MM.1S (cell line): ENCODE data around the gene FNDC11.

Experiments
- DNase-seq: peaks from one replicate; pipeline ENCODE4 v3.0.0-alpha.2; 2015
- H2AFZ ChIP-seq: fragments of 300-600 bp; sonication (generic); 2 replicates; pipeline ENCODE4 v1.6.0; 2016; ENCODE audit warnings: antibody characterized with exemption, low read length
- H3F3A ChIP-seq: fragments of 300-600 bp; sonication (generic); 2 replicates; pipeline ENCODE4 v1.6.1; 2016; ENCODE audit warnings: mild to moderate bottlenecking, antibody characterized with exemption, low read length, moderate library complexity, mixed read lengths; ENCODE audit not compliant: insufficient read depth
- H3K27ac ChIP-seq: fragments of 300-600 bp; sonication (generic); 2 replicates; pipeline ENCODE4 v1.5.1; 2016; ENCODE audit warnings: mild to moderate bottlenecking, low read length
- H3K27me3 ChIP-seq: fragments of 300-600 bp; sonication (generic); replicated peaks from 2 replicates; pipeline ENCODE4 v1.6.0; 2016; ENCODE audit warnings: low read length; ENCODE audit not compliant: insufficient read depth
- H3K36me3 ChIP-seq: fragments of 300-600 bp; sonication (generic); replicated peaks from 2 replicates; pipeline ENCODE4 v1.6.1; 2016; ENCODE audit warnings: mild to moderate bottlenecking, low read length, mixed read lengths; ENCODE audit not compliant: insufficient read depth
- H3K4me1 ChIP-seq: fragments of 300-600 bp; sonication (generic); 2 replicates; pipeline ENCODE4 v1.6.1; 2016; ENCODE audit warnings: low read length, mixed read lengths
- H3K4me2 ChIP-seq: fragments of 300-600 bp; sonication (generic); 2 replicates; pipeline ENCODE4 v1.6.0; 2016; ENCODE audit warnings: low read depth, low read length
- H3K4me3 ChIP-seq: fragments of 300-600 bp; sonication (generic); 2 replicates; pipeline ENCODE4 v1.5.1; 2016; ENCODE audit warnings: low read length, mixed read lengths
- H3K79me2 ChIP-seq: fragments of 300-600 bp; sonication (generic); 2 replicates; pipeline ENCODE4 v1.6.1; 2016; ENCODE audit warnings: mixed run types, low read length, mixed read lengths
- H3K9ac ChIP-seq: fragments of 300-600 bp; sonication (generic); 2 replicates; pipeline ENCODE4 v1.6.1; 2016; ENCODE audit warnings: low read length, mixed read lengths
- H3K9me2 ChIP-seq: fragments of 300-600 bp; sonication (generic); replicated peaks from 2 replicates; pipeline ENCODE4 v1.6.1; 2016; ENCODE audit warnings: mild to moderate bottlenecking, low read length, mixed read lengths; ENCODE audit not compliant: insufficient read depth
- H3K9me3 ChIP-seq: fragments of 300-600 bp; sonication (generic); replicated peaks from 2 replicates; pipeline ENCODE4 v1.6.1; 2016; ENCODE audit warnings: mild to moderate bottlenecking, low read length, mixed read lengths; ENCODE audit not compliant: insufficient read depth
- H4K20me1 ChIP-seq: fragments of 300-600 bp; sonication (generic); 2 replicates; pipeline ENCODE4 v1.6.1; 2016; ENCODE audit warnings: mild to moderate bottlenecking, low read length, moderate library complexity, mixed read lengths; ENCODE audit not compliant: insufficient read depth
- EZH2 ChIP-seq: fragments of 300-600 bp; sonication (generic); optimal IDR thresholded peaks from 2 replicates; pipeline ENCODE3; 2017; ENCODE audit warnings: low read depth, mild to moderate bottlenecking, antibody characterized with exemption, low read length, mixed read lengths
- EZH2phosphoT487 ChIP-seq: fragments of 300-600 bp; sonication (generic); IDR thresholded peaks from 2 replicates; pipeline ENCODE4 v1.6.1; 2018; ENCODE audit warnings: antibody characterized with exemption, low read length
- TF ChIP-seq, protein P1 (sequence below): fragments of 300-600 bp; sonication (generic); IDR thresholded peaks from 2 replicates; pipeline ENCODE4 v1.5.1; 2016; ENCODE audit warnings: antibody characterized with exemption, low read length, mixed read lengths

Gene FNDC11

DNA sequence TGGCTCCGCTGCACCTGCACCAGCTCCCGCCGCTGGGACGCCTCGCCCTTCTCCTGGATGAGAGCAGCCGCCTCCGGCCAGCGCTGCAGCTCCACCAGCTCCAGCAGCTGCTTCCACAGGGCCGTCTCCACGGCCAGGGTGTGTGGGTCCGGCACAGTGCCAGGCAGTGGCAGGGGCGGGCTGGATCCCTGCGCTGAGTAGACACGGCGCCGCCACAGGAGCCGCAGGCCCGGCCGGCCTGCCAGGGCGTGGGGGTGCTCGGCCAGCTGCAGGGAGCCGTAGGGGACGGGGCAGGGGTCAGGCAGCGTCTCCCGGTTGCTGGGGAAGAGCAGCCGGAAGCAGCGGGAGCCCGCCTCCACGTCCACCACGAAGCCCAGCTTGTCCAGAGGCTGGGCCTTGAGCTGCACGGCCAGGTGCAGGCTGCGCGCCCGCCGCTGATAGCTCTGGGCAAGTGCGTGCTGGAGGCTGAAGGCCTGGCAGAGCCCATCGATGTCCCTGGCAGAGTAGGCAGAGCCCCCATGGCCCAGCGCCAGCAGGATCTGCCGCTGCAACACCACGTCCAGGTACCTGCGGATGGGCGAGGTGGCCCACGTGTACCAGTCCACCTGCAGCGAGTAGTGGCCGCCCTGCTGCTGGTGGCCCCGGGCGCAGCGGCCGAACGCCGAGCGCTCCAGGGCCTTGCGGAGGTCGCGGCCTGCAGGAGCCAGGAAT, 9.4 kb downstream of the FNDC11 start:
- no peaks in the 10 kb centered on the region for H3K9me3 ChIP-seq
- H3K27me3 ChIP-seq: no peaks in the 10 kb centered on the region
- TF ChIP-seq, protein P1, sequence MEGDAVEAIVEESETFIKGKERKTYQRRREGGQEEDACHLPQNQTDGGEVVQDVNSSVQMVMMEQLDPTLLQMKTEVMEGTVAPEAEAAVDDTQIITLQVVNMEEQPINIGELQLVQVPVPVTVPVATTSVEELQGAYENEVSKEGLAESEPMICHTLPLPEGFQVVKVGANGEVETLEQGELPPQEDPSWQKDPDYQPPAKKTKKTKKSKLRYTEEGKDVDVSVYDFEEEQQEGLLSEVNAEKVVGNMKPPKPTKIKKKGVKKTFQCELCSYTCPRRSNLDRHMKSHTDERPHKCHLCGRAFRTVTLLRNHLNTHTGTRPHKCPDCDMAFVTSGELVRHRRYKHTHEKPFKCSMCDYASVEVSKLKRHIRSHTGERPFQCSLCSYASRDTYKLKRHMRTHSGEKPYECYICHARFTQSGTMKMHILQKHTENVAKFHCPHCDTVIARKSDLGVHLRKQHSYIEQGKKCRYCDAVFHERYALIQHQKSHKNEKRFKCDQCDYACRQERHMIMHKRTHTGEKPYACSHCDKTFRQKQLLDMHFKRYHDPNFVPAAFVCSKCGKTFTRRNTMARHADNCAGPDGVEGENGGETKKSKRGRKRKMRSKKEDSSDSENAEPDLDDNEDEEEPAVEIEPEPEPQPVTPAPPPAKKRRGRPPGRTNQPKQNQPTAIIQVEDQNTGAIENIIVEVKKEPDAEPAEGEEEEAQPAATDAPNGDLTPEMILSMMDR: no peak
- no peak overlapping the region for H3K27ac ChIP-seq
- peaks cover 12% of the 10 kb centered on the region for H3K4me1 ChIP-seq
- H3K9me2 ChIP-seq: no peaks in the 10 kb centered on the region
- H3K9ac ChIP-seq: no peak overlapping the region
- H3K79me2 ChIP-seq: no peaks in the 10 kb centered on the region
- no peak overlapping the region for H3K4me3 ChIP-seq
- H4K20me1 ChIP-seq: no peaks in the 10 kb centered on the region
- peaks cover 5% of the 10 kb centered on the region for H3F3A ChIP-seq
- H3K36me3 ChIP-seq: no peaks in the 10 kb centered on the region
- DNase-seq: no peak
- H3K4me2 ChIP-seq: no peak overlapping the region
- H2AFZ ChIP-seq: no peak overlapping the region

DNA sequence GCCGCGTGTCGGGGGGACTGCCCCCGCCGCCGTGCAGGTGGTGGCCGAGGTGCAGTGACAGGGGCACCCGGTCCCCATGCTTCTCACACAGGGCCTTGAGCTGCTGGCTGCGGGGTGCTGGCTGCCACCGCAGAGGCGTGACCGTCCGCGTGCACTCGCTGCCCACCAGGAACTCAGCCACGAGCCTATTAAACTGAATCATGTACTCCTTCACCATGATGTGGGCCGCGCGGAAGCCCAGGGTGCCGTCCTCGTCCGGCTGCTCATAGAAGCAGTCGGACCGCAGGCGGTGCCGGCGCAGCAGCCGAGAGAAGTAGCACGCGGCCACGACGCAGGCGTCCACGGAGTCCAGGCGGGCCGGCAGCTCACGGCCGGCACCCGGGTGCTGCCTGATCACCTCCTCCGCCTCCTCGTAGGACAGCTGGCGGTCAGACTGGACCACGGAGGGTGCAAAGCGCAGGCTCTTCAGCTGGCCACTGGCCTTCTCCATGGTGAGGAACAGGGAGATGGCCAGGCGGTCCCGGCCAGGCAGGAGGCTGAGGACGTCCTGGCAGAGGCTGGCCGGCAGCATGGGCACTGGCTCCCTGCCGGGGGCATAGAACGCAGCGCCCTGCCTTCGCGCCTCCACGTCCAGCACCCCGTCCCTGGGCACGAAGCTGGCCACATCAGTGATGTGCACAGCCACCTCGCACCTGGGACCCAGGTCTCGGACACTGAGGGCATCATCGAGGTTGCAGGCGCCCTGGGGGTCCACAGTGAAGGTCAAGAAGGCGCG, 10.3 kb downstream of the FNDC11 start:
- no peak overlapping the region for H3K9ac ChIP-seq
- no peak overlapping the region for H2AFZ ChIP-seq
- no peak overlapping the region for H3K4me3 ChIP-seq
- H3K4me1 ChIP-seq: peaks cover 21% of the 10 kb centered on the region
- H3K9me3 ChIP-seq: no peaks in the 10 kb centered on the region
- no peaks in the 10 kb centered on the region for H3K27me3 ChIP-seq
- H3K9me2 ChIP-seq: no peaks in the 10 kb centered on the region
- H3K79me2 ChIP-seq: no peaks in the 10 kb centered on the region
- no peak overlapping the region for H3K27ac ChIP-seq
- H3K4me2 ChIP-seq: no peak overlapping the region
- DNase-seq: no peak
- TF ChIP-seq EZH2phosphoT487 (no peak), EZH2 (no peak)
- TF ChIP-seq, protein P1: no peak
- H4K20me1 ChIP-seq: no peaks in the 10 kb centered on the region
- H3K36me3 ChIP-seq: no peaks in the 10 kb centered on the region
- peaks cover 9% of the 10 kb centered on the region for H3F3A ChIP-seq

DNA sequence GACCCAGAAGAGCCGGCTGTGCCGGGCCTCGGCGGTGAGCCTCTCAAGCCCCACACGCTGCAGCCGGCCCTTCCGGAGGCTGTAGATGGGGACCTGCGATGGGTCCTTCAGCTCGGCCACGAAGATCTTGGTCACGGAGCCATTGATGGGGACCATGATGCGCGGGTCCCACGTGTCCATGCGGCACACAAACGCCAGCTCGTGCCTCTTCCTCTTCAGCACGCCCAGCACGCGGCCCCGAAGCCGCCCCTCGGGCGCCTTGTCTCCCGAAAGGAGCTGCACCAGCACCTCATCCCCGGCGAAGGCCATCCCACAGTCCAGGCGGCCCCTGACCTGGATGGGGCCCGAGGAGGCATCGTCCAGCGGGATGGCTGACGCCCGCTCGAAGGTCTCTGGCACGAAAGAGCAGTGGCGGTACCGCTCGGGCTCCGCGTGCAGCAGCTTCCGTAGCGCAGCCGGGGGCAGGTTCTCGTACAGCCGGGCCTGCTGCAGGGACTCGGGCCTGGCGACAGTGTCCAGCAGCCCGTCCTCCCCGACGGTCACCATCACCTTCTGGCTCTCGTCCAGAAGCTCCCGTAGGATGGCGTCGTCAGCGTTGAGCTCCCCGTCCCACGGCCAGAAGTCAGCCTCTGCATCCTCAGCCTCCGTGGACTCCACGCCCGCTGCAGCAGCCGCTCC, 11.2 kb downstream of the FNDC11 start:
- H3K4me1 ChIP-seq: peaks cover 26% of the 10 kb centered on the region
- no peak overlapping the region for H3K27ac ChIP-seq
- no peak overlapping the region for H3K4me3 ChIP-seq
- no peak overlapping the region for H3K9ac ChIP-seq
- H2AFZ ChIP-seq: no peak overlapping the region
- H3F3A ChIP-seq: peaks cover 9% of the 10 kb centered on the region
- H3K27me3 ChIP-seq: no peaks in the 10 kb centered on the region
- no peaks in the 10 kb centered on the region for H3K79me2 ChIP-seq
- TF ChIP-seq EZH2phosphoT487: no peak
- TF ChIP-seq EZH2: no peak
- TF ChIP-seq, protein P1: no peak
- H3K9me3 ChIP-seq: no peaks in the 10 kb centered on the region
- H3K36me3 ChIP-seq: no peaks in the 10 kb centered on the region
- no peak overlapping the region for H3K4me2 ChIP-seq
- no peaks in the 10 kb centered on the region for H4K20me1 ChIP-seq
- no peak for DNase-seq
- no peaks in the 10 kb centered on the region for H3K9me2 ChIP-seq
